Astrocyte (in vitro differentiated cells and primary cell): ENCODE data around the gene CIT. TPM values are rescaled to one million over a fixed set of nuclear protein-coding genes. Genes with fewer than 3 reads are reported as not detected.

Source experiments
- DNase-seq: peaks from one replicate; pipeline ENCODE4 v3.0.0-alpha.2; 2010; ENCODE audit warnings: low read depth
- FAIRE-seq: peaks from 2 replicates; lab custom pipeline; 2011; peaks lifted over from hg19 to GRCh38; lab: Jason Lieb, UNC
- H2AFZ ChIP-seq: 2 replicates; pipeline ENCODE4 v1.6.0; 2012; ENCODE audit warnings: low read depth, low read length, inconsistent platforms
- H3K27ac ChIP-seq: 2 replicates; pipeline ENCODE4 v1.5.1; 2011; ENCODE audit warnings: low read depth, low read length, inconsistent platforms
- H3K27me3 ChIP-seq: 2 replicates; pipeline ENCODE4 v1.6.0; 2011; ENCODE audit warnings: low read length, inconsistent platforms; ENCODE audit not compliant: insufficient read depth
- H3K36me3 ChIP-seq: 2 replicates; pipeline ENCODE4 v1.5.1; 2011; ENCODE audit warnings: low read length, inconsistent platforms; ENCODE audit not compliant: insufficient read depth
- H3K4me1 ChIP-seq: 2 replicates; pipeline ENCODE4 v1.5.1; 2011; ENCODE audit warnings: low read length, inconsistent platforms; ENCODE audit not compliant: insufficient read depth
- H3K4me2 ChIP-seq: 2 replicates; pipeline ENCODE4 v1.6.0; 2012; ENCODE audit warnings: low read length, inconsistent platforms
- H3K4me3 ChIP-seq: 2 replicates; pipeline ENCODE4 v1.5.1; 2011; ENCODE audit warnings: low read depth, mild to moderate bottlenecking, low read length, inconsistent platforms; ENCODE audit not compliant: insufficient read depth
- H3K79me2 ChIP-seq: 2 replicates; pipeline ENCODE4 v1.6.0; 2012; ENCODE audit warnings: mild to moderate bottlenecking, low read length, inconsistent platforms; ENCODE audit not compliant: insufficient read depth
- H3K9ac ChIP-seq: 2 replicates; pipeline ENCODE4 v1.6.0; 2012; ENCODE audit warnings: mild to moderate bottlenecking, low read length, inconsistent platforms
- H3K9me3 ChIP-seq: 2 replicates; pipeline ENCODE4 v1.5.1; 2012; ENCODE audit warnings: low read depth, mild to moderate bottlenecking, low read length, inconsistent platforms; ENCODE audit not compliant: insufficient read depth
- H4K20me1 ChIP-seq: 2 replicates; pipeline ENCODE4 v1.6.0; 2012; ENCODE audit warnings: low read length, inconsistent platforms; ENCODE audit not compliant: insufficient read depth
- H3K27ac Mint-ChIP-seq: one replicate; pipeline ENCODE4 v1.8.0; 2021; ENCODE audit warnings: mild to moderate bottlenecking, mixed read lengths; ENCODE audit not compliant: unreplicated experiment
- H3K27me3 Mint-ChIP-seq: one replicate; pipeline ENCODE4 v1.8.0; 2021; ENCODE audit warnings: low read depth, mixed read lengths; ENCODE audit not compliant: unreplicated experiment
- H3K36me3 Mint-ChIP-seq: one replicate; pipeline ENCODE4 v1.8.0; 2021; ENCODE audit warnings: low read depth, mixed read lengths; ENCODE audit not compliant: unreplicated experiment
- H3K4me1 Mint-ChIP-seq: one replicate; pipeline ENCODE4 v1.8.0; 2021; ENCODE audit warnings: low read depth, mixed read lengths; ENCODE audit not compliant: unreplicated experiment
- H3K4me3 Mint-ChIP-seq: one replicate; pipeline ENCODE4 v1.8.0; 2021; ENCODE audit warnings: mild to moderate bottlenecking, moderate library complexity, mixed read lengths; ENCODE audit not compliant: unreplicated experiment
- H3K9me3 Mint-ChIP-seq: one replicate; pipeline ENCODE4 v1.8.0; 2021; ENCODE audit warnings: mild to moderate bottlenecking, mixed read lengths; ENCODE audit not compliant: unreplicated experiment
- EZH2 ChIP-seq: IDR thresholded peaks from 2 replicates; pipeline ENCODE4 v1.6.1; 2012; ENCODE audit warnings: mild to moderate bottlenecking, low read length, inconsistent platforms; ENCODE audit not compliant: insufficient read depth
- total RNA-seq: library from RNA; stranded (reverse); gene quantifications from 2 replicates; pipeline ENCODE4 v1.2.1, GENCODE V29; 2021
- TF ChIP-seq, protein P1 (sequence below): IDR thresholded peaks from 2 replicates; pipeline ENCODE4 v1.5.1; 2011; ENCODE audit warnings: low read depth, mild to moderate bottlenecking, inconsistent platforms, low read length, moderate library complexity; ENCODE audit not compliant: insufficient read depth

Gene CIT
- total RNA-seq, 1 donor from 2014 or later = 4.5 TPM

GRCh38 chr12:119676022-119676421 lies 201.1 kb downstream of the CIT start:
- H3K4me2 ChIP-seq = no peak overlapping the region
- H3K27me3 Mint-ChIP-seq = no peaks in the 10 kb centered on the region
- H3K27me3 ChIP-seq = no peaks in the 10 kb centered on the region
- no peak overlapping the region for H3K27ac Mint-ChIP-seq
- H3K27ac ChIP-seq = no peak overlapping the region
- H3K4me1 Mint-ChIP-seq = no peaks in the 10 kb centered on the region
- H3K4me1 ChIP-seq = no peaks in the 10 kb centered on the region
- no peak overlapping the region for H3K9ac ChIP-seq
- no peak overlapping the region for H2AFZ ChIP-seq
- no peak for DNase-seq
- no peak overlapping the region for H3K4me3 ChIP-seq
- no peak overlapping the region for H3K4me3 Mint-ChIP-seq
- H3K9me3 Mint-ChIP-seq = no peaks in the 10 kb centered on the region
- H3K36me3 Mint-ChIP-seq = peaks cover 25% of the 10 kb centered on the region
- no peaks in the 10 kb centered on the region for H3K9me3 ChIP-seq
- H3K79me2 ChIP-seq = peaks cover 5% of the 10 kb centered on the region
- no peak for FAIRE-seq
- no peak for TF ChIP-seq EZH2
- TF ChIP-seq, protein P1, sequence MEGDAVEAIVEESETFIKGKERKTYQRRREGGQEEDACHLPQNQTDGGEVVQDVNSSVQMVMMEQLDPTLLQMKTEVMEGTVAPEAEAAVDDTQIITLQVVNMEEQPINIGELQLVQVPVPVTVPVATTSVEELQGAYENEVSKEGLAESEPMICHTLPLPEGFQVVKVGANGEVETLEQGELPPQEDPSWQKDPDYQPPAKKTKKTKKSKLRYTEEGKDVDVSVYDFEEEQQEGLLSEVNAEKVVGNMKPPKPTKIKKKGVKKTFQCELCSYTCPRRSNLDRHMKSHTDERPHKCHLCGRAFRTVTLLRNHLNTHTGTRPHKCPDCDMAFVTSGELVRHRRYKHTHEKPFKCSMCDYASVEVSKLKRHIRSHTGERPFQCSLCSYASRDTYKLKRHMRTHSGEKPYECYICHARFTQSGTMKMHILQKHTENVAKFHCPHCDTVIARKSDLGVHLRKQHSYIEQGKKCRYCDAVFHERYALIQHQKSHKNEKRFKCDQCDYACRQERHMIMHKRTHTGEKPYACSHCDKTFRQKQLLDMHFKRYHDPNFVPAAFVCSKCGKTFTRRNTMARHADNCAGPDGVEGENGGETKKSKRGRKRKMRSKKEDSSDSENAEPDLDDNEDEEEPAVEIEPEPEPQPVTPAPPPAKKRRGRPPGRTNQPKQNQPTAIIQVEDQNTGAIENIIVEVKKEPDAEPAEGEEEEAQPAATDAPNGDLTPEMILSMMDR = no peak
- peaks cover 67% of the 10 kb centered on the region for H3K36me3 ChIP-seq
- peaks cover 18% of the 10 kb centered on the region for H4K20me1 ChIP-seq

- peaks cover 53% of the 10 kb centered on the region for H3K36me3 ChIP-seq
- no peak overlapping the region for H2AFZ ChIP-seq
- Mint-ChIP-seq H3K9me3 (no peaks in the 10 kb centered on the region), H3K4me3 (no peak overlapping the region), H3K36me3 (peaks cover 20% of the 10 kb centered on the region), H3K4me1 (peaks cover 2% of the 10 kb centered on the region), H3K27me3 (no peaks in the 10 kb centered on the region), H3K27ac (no peak overlapping the region)
- H3K27me3 ChIP-seq = no peaks in the 10 kb centered on the region
- H3K27ac ChIP-seq = no peak overlapping the region
- no peak overlapping the region for H3K4me2 ChIP-seq
- H4K20me1 ChIP-seq = peaks cover 21% of the 10 kb centered on the region
- no peak overlapping the region for H3K9ac ChIP-seq
- no peaks in the 10 kb centered on the region for H3K9me3 ChIP-seq
- no peak overlapping the region for H3K4me3 ChIP-seq
- H3K79me2 ChIP-seq = peaks cover 19% of the 10 kb centered on the region
- DNase-seq (no peak), FAIRE-seq (no peak)
- TF ChIP-seq EZH2 = no peak
- TF ChIP-seq, protein P1 = no peak
- no peaks in the 10 kb centered on the region for H3K4me1 ChIP-seq
These were observed 202.6 kb downstream of the CIT start for GRCh38 chr12:119674560-119674959.

GRCh38 chr12:119673634-119674033 lies 203.5 kb downstream of the CIT start:
- Histone ChIP-seq H4K20me1 (peaks cover 21% of the 10 kb centered on the region), H3K36me3 (peaks cover 47% of the 10 kb centered on the region), H3K4me1 (no peaks in the 10 kb centered on the region), H3K4me2 (no peak overlapping the region), H3K79me2 (peaks cover 21% of the 10 kb centered on the region), H3K4me3 (no peak overlapping the region), H3K9ac (no peak overlapping the region), H3K9me3 (no peaks in the 10 kb centered on the region), H2AFZ (no peak overlapping the region), H3K27me3 (no peaks in the 10 kb centered on the region), H3K27ac (no peak overlapping the region)
- no peak for TF ChIP-seq EZH2
- TF ChIP-seq, protein P1 = no peak
- FAIRE-seq (no peak), DNase-seq (no peak)
- H3K27ac Mint-ChIP-seq = no peak overlapping the region
- peaks cover 19% of the 10 kb centered on the region for H3K36me3 Mint-ChIP-seq
- no peak overlapping the region for H3K4me3 Mint-ChIP-seq
- H3K4me1 Mint-ChIP-seq = peaks cover 2% of the 10 kb centered on the region
- H3K27me3 Mint-ChIP-seq = no peaks in the 10 kb centered on the region
- H3K9me3 Mint-ChIP-seq = no peaks in the 10 kb centered on the region
